NB4 (cell line): Measurements from ENCODE around the gene APEH.
A peak's percentile ranks its signal among the peaks of the same experiment; 100 is the strongest.

Source experiments
- DNase-seq: peaks from one replicate; pipeline ENCODE4 v3.0.0; 2010; ENCODE audit warnings: low read depth
- H3K4me3 ChIP-seq: one replicate; pipeline ENCODE4 v1.5.1; 2011; ENCODE audit warnings: mild to moderate bottlenecking, low read depth, low read length, moderate library complexity
- CTCF ChIP-seq: IDR thresholded peaks from one replicate; pipeline ENCODE4 v1.5.1; 2012; ENCODE audit warnings: low read depth, low read length
- MYC ChIP-seq: IDR thresholded peaks from 2 replicates; pipeline ENCODE4 v1.6.1; 2011; ENCODE audit warnings: low read depth, low read length
- POLR2A ChIP-seq: IDR thresholded peaks from 2 replicates; pipeline ENCODE4 v1.6.1; 2011; ENCODE audit warnings: mild to moderate bottlenecking; ENCODE audit not compliant: insufficient read length; ENCODE audit errors: extremely low read depth
- TF ChIP-seq, protein P1 (sequence below): IDR thresholded peaks from 2 replicates; pipeline ENCODE4 v1.6.1; 2011; ENCODE audit warnings: low read depth, low read length

APEH gene

DNA sequence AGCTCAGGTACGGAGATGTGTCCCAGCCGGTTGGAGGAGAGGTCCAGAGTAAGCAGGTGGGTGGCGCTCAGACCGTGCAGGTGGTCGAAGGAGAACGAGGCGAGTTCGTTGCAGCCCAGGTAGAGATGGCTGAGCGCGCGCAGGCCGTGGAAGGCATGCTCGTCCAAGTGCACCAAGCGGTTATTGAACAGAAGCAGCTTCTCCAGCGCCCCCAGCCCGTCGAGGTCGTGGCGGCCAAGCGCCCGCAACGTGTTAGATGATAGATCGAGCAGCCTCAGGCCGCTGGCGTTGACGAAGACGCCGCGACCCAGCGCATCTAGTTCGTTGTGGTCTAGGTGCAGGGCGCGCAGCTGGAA is 44.7 kb downstream of the APEH start:
- DNase-seq, result no peak
- TF ChIP-seq, protein P1, sequence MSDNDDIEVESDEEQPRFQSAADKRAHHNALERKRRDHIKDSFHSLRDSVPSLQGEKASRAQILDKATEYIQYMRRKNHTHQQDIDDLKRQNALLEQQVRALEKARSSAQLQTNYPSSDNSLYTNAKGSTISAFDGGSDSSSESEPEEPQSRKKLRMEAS, result no peak
- TF ChIP-seq CTCF (no peak), POLR2A (no peak), MYC (no peak)
- no peak overlapping the region for H3K4me3 ChIP-seq

DNA sequence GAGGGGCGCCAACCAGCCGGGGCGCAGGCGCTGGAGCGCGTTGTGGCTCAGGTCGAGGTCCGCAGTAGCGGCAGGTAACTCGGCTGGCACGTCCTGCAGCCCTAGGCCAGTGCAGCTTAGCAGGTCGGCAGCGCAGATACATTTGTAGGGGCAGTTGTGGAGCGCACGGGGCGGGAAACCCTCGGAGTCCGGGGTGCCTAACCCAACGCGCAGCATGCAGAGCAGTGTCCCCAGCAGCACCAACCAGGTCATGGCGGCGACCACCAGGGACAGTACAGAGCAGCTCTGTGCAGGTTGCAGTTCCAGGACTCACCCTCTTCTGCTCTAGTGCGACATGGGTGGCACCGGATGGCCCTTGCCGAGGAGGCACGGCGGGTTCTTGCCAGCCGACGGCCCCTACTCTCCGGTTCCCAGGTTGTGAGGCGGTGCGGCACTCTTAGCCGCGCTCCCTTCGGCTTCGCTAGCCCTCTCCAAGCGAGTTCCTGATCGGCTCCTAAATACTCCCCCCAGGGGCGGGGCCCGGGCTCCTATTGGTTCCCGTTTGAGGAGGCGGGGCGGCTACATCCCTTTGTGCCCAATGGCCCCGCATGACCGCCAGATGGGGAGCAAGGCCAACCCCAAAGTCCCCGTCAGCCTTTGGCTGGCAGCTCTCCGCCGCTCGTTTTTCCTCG is 45.2 kb downstream of the APEH start, which contains the start of gene AMIGO3:
Gene AMIGO3 (minus strand): TSS at position 471 of the 671 bp plus-strand sequence. CDS start 219 bp downstream, at position 252.
- no peak within 1 kb of the TSS for H3K4me3 ChIP-seq
- DNase-seq, result peak; percentile 70
- TF ChIP-seq CTCF, result no peak
- TF ChIP-seq, protein P1, result no peak
- no peak for TF ChIP-seq POLR2A
- TF ChIP-seq MYC, result no peak

DNA sequence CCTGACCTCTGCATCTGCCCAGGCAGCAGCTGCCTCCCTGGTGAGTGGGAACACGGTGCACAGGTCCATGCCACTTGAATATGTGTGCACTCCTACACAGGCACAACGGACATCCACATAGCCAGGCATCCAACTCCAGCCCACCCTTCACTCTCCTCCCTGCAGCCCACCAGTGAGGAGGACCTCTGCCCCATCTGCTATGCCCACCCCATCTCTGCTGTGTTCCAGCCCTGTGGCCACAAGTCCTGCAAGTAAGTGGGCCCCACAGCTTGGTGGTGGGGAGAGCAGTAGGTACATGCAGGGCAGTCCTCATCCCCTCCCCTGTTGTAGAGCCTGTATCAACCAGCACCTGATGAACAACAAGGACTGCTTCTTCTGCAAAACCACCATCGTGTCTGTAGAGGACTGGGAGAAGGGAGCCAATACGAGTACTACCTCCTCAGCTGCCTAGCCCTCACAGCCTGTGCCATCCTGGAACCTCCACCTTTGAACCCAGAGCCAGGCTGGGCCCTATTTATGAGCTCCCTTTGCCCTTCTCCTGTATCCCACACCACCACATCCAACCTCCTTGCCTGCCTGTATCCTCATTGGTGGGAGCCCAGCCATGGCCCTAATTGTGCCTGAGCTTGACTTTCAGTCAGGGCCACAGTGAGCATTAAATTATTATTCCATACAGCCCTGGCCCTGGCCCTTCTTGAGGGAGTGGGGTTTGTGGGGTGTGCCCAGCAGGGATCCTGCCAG is 46.9 kb downstream of the APEH start:
- DNase-seq, result no peak
- TF ChIP-seq, protein P1, result no peak
- no peak for TF ChIP-seq MYC
- no peak for TF ChIP-seq POLR2A
- TF ChIP-seq CTCF, result no peak
- no peak overlapping the region for H3K4me3 ChIP-seq

DNA sequence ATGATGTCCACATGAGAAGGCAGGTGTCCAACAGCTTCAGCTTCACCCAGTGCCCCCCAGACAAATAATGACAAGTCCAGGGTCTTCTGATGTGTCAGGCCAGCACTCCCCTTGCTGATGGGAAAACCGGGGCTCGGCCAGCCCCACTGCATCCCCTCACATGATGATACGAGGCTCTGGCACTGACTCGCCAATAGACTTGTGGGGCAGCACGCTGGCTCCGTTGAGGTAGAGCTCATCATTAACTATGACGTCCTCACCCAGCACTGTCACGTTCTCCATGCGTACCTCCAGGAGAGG is 47.4 kb downstream of the APEH start:
- no peak for DNase-seq
- TF ChIP-seq MYC (no peak), POLR2A (no peak), CTCF (no peak)
- TF ChIP-seq, protein P1, result no peak
- H3K4me3 ChIP-seq, result no peak overlapping the region

DNA sequence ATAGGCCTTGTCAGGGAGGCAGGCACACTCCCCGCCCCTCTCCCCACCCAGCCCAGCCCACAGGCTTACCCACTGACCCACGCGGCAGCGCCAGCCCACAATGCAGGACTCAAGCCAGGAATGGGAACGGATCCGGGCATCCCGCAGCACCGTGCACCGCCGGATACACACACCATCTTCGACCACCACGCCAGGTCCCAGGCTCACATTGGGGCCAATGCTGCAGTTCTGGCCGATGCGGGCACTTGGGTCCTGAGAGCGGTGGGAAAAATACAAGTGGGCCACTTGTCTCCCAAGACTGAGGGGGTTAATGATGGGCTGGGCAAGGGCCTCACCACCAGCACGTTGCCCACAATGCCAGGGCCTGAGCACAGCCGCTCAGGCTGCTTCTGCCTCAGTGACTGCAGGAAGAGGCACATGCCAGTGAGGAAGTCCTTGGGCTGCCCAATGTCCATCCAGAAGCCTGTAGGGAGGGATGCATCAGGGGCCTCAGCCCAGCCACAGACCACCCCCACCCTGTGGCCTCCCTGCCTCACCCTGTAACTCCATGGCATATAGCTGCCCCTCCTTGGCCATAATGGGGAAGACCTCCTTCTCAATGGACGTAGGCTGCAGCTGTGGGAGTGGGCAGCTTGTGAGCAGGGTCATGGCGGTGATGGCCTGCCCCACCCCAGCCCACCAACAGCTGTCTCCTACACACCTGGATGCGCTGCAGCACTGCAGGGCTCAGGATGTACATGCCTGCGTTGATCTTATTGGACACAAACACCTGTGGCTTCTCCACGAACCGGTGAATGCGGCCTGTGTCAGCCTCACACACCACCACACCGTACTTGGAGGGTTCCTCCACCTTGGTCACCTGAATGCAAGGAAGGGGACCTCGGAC is 48.0 kb downstream of the APEH start:
- peak overlapping the region; percentile 98 for H3K4me3 ChIP-seq
- no peak for DNase-seq
- TF ChIP-seq CTCF (no peak), POLR2A (no peak)
